ENCODE data around the gene SCN1B. TPM values are rescaled to one million over a fixed set of nuclear protein-coding genes. Genes with fewer than 3 reads are reported as not detected.

The SCN1B gene
- total and polyA plus RNA-seq, 3 donors from 2014 or later: 3.5 to 7.5 (median 6.6) TPM

GRCh38 chr19:35079826-35080225 is 49.6 kb downstream of the SCN1B start:
- no peaks in the 10 kb centered on the region for H3K36me3 ChIP-seq (ENCODE audit: low read depth, missing control alignments)
- intact Hi-C loops (cut with DNase I; ENCODE audit: low total_unique reads): no loop called here
- no peak for DNase-seq
- no peak overlapping the region for H3K4me3 ChIP-seq
- 73 to 91% methylated on average over 3 to 14 of the region's 14 CpGs for WGBS, 2 donors
- no peaks in the 10 kb centered on the region for H3K4me1 ChIP-seq
- H3K9me3 ChIP-seq: no peaks in the 10 kb centered on the region
- H3K27me3 ChIP-seq: no peaks in the 10 kb centered on the region
- no peak overlapping the region for H3K27ac ChIP-seq
- TF ChIP-seq CTCF (IDR thresholded peaks at IDR 0.05) (no peak), POLR2A (IDR thresholded peaks at IDR 0.05) (no peak)

GRCh38 chr19:35080613-35081170 is 50.4 kb downstream of the SCN1B start:
- no peaks in the 10 kb centered on the region for H3K27me3 ChIP-seq
- TF ChIP-seq CTCF (IDR thresholded peaks at IDR 0.05) (no peak), POLR2A (IDR thresholded peaks at IDR 0.05) (no peak)
- no peaks in the 10 kb centered on the region for H3K4me1 ChIP-seq
- H3K27ac ChIP-seq: no peak overlapping the region
- 80 to 95% methylated on average over 7 to 15 of the region's 16 CpGs for WGBS, 2 donors
- no peak for DNase-seq
- no peak overlapping the region for H3K4me3 ChIP-seq
- intact Hi-C loops (cut with DNase I; ENCODE audit: low total_unique reads): no loop called here
- H3K9me3 ChIP-seq: no peaks in the 10 kb centered on the region
- no peaks in the 10 kb centered on the region for H3K36me3 ChIP-seq (ENCODE audit: low read depth, missing control alignments)

- TF ChIP-seq CTCF (IDR thresholded peaks at IDR 0.05) (no peak), POLR2A (IDR thresholded peaks at IDR 0.05) (no peak)
- WGBS, 2 donors: 90% methylated on average over 6 of the region's 6 CpGs
- DNase-seq: no peak
- Histone ChIP-seq H3K36me3 (ENCODE audit: low read depth, missing control alignments) (no peaks in the 10 kb centered on the region), H3K4me3 (no peak overlapping the region), H3K27ac (no peak overlapping the region), H3K27me3 (no peaks in the 10 kb centered on the region), H3K4me1 (no peaks in the 10 kb centered on the region), H3K9me3 (no peaks in the 10 kb centered on the region)
- intact Hi-C loops (cut with DNase I; ENCODE audit: low total_unique reads): no loop called here
Measured at GRCh38 chr19:35081201-35081600, 50.9 kb downstream of the SCN1B start.

DNA sequence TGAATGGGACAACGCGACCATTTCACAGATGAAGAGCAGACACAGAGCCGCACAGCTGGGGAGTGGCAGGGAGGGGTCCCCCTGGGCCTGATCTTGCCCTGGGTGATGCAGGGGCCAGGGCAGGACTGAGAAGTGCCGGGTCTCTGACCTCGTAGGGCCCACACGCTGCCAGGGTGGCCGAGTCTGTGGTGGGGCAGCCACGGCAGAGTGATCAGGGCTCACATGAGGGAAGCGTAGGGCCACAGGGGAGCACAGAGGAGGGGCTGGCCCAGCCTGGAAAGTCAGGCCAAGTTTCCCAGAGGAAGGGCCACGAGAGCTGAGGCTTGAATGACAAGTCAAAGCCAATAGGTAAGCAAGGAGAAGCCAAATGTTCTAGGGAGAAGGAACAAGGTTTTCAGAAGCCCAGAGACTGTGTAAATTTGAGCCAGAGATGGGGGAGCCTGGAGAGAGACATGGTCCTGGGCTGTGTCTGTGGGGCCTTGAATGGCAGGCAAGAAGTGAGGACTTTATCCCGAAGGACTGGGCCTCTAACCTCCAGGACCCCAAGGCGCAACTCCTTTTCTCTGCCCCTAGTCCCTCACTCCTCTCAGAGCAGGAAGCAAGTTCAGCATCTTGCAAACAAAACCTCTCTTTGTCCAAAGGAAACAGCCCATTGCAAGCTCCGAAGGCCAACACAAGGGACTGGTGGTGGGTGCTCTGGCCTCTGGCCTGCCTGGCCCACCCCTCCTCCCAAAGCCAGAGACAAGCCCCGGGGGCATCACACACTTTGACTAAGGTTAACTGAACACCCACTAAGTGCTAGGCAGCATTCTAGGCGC is 53.6 kb downstream of the SCN1B start:
- no peaks in the 10 kb centered on the region for H3K4me1 ChIP-seq
- H3K27me3 ChIP-seq: no peaks in the 10 kb centered on the region
- intact Hi-C loops (cut with DNase I; ENCODE audit: low total_unique reads): no loop called here
- H3K27ac ChIP-seq: no peak overlapping the region
- no peak overlapping the region for H3K4me3 ChIP-seq
- TF ChIP-seq CTCF (IDR thresholded peaks at IDR 0.05): no peak
- no peak for TF ChIP-seq POLR2A (IDR thresholded peaks at IDR 0.05)
- DNase-seq: no peak
- H3K36me3 ChIP-seq (ENCODE audit: low read depth, missing control alignments): no peaks in the 10 kb centered on the region
- 82 to 88% methylated on average over 12 to 15 of the region's 15 CpGs for WGBS, 2 donors
- H3K9me3 ChIP-seq: no peaks in the 10 kb centered on the region

DNA sequence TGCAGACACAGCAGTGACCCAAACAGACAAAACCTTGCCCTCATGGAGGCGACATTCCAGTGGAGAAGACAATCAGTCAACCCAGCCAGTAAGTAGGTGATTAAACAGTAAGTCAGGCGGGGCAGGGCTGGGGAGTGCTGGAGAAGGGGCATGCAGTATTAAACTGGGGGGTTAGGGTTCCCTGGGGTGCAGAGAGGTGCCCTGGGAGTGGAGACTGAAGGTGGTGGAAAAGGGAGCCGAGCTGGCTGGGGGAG is 54.2 kb downstream of the SCN1B start:
- no peak for DNase-seq
- H3K27me3 ChIP-seq: no peaks in the 10 kb centered on the region
- WGBS, 2 donors: 92 to 96% methylated on average over 3 of the region's 3 CpGs
- no peak for TF ChIP-seq CTCF (IDR thresholded peaks at IDR 0.05)
- no peak for TF ChIP-seq POLR2A (IDR thresholded peaks at IDR 0.05)
- H3K36me3 ChIP-seq (ENCODE audit: low read depth, missing control alignments): no peaks in the 10 kb centered on the region
- no peaks in the 10 kb centered on the region for H3K4me1 ChIP-seq
- intact Hi-C loops (cut with DNase I; ENCODE audit: low total_unique reads): no loop called here
- no peak overlapping the region for H3K27ac ChIP-seq
- H3K4me3 ChIP-seq: no peak overlapping the region
- no peaks in the 10 kb centered on the region for H3K9me3 ChIP-seq
